Measurements from ENCODE around the gene PSME1.
A peak's percentile ranks its signal among the peaks of the same experiment; 100 is the strongest.

Gene PSME1

GRCh38 chr14:24093901-24094840, 41.8 kb upstream of the PSME1 start, which contains the start of gene PCK2:
TSS of gene PCK2 (plus strand) at chr14:24094311. CDS start at chr14:24094406, 95 bp downstream.
- peak within 1 kb of the TSS; percentile 99 for H3K9ac ChIP-seq (ENCODE audit: insufficient read length)
- no peaks in the 10 kb centered on the region for H3K9me3 ChIP-seq (ENCODE audit: low read depth, low read length)
- peaks cover 18% of the 10 kb centered on the region; the same call in 1 of the 2 replicates for H3K36me3 ChIP-seq (ENCODE audit: insufficient read depth, low read length)
- H3K4me3 ChIP-seq, result peak within 1 kb of the TSS; percentile 90
- DNase-seq (ENCODE audit: low read depth, low spot score), result peak; percentile 59
- peak within 1 kb of the TSS; percentile 92 for H3K27ac ChIP-seq
- TF ChIP-seq EZH2 (IDR thresholded peaks at IDR 0.05) (no peak), POLR2AphosphoS5 (IDR thresholded peaks at IDR 0.05; ENCODE audit: borderline replicate concordance, low read depth, low read length) (peak; percentile 81), FOXP2 (optimal IDR thresholded peaks at IDR 0.05; ENCODE audit: control extremely low read depth, extremely low read length, insufficient read depth) (no peak)

- H3K36me3 ChIP-seq (ENCODE audit: insufficient read depth, low read length), result peaks cover 24% of the 10 kb centered on the region; the same call in 1 of the 2 replicates
- TF ChIP-seq FOXP2 (optimal IDR thresholded peaks at IDR 0.05; ENCODE audit: control extremely low read depth, extremely low read length, insufficient read depth) (no peak), POLR2AphosphoS5 (IDR thresholded peaks at IDR 0.05; ENCODE audit: borderline replicate concordance, low read depth, low read length) (no peak), EZH2 (IDR thresholded peaks at IDR 0.05) (no peak)
- peak overlapping the region; percentile 89; the same call in 1 of the 2 replicates for H3K27ac ChIP-seq
- peak overlapping the region; percentile 99 for H3K9ac ChIP-seq (ENCODE audit: insufficient read length)
- H3K4me3 ChIP-seq, result peak overlapping the region; percentile 90
- H3K9me3 ChIP-seq (ENCODE audit: low read depth, low read length), result no peaks in the 10 kb centered on the region
- no peak for DNase-seq (ENCODE audit: low read depth, low spot score)
Observed at GRCh38 chr14:24094841-24095270, 41.1 kb upstream of the PSME1 start.

- H3K27ac ChIP-seq, result no peak overlapping the region
- peak overlapping the region; percentile 90 for H3K4me3 ChIP-seq
- peaks cover 30% of the 10 kb centered on the region; the same call in 1 of the 2 replicates for H3K36me3 ChIP-seq (ENCODE audit: insufficient read depth, low read length)
- H3K9ac ChIP-seq (ENCODE audit: insufficient read length), result peak overlapping the region; percentile 99
- DNase-seq (ENCODE audit: low read depth, low spot score), result no peak
- H3K9me3 ChIP-seq (ENCODE audit: low read depth, low read length), result no peaks in the 10 kb centered on the region
- TF ChIP-seq FOXP2 (optimal IDR thresholded peaks at IDR 0.05; ENCODE audit: control extremely low read depth, extremely low read length, insufficient read depth) (no peak), POLR2AphosphoS5 (IDR thresholded peaks at IDR 0.05; ENCODE audit: borderline replicate concordance, low read depth, low read length) (no peak), EZH2 (IDR thresholded peaks at IDR 0.05) (no peak)
Observed at GRCh38 chr14:24095271-24096068, 40.5 kb upstream of the PSME1 start.

- Histone ChIP-seq H3K9ac (ENCODE audit: insufficient read length) (no peak overlapping the region), H3K27ac (no peak overlapping the region)
- TF ChIP-seq FOXP2 (optimal IDR thresholded peaks at IDR 0.05; ENCODE audit: control extremely low read depth, extremely low read length, insufficient read depth) (no peak), POLR2AphosphoS5 (IDR thresholded peaks at IDR 0.05; ENCODE audit: borderline replicate concordance, low read depth, low read length) (no peak), EZH2 (IDR thresholded peaks at IDR 0.05) (no peak)
Observed at GRCh38 chr14:24096545-24097181, 39.3 kb upstream of the PSME1 start.

GRCh38 chr14:24098229-24098926, 37.6 kb upstream of the PSME1 start:
- Histone ChIP-seq H3K9ac (ENCODE audit: insufficient read length) (no peak overlapping the region), H3K36me3 (ENCODE audit: insufficient read depth, low read length) (peaks cover 48% of the 10 kb centered on the region; the same call in 1 of the 2 replicates), H3K4me3 (no peak overlapping the region), H3K9me3 (ENCODE audit: low read depth, low read length) (no peaks in the 10 kb centered on the region), H3K27ac (no peak overlapping the region)
- no peak for DNase-seq (ENCODE audit: low read depth, low spot score)
- TF ChIP-seq POLR2AphosphoS5 (IDR thresholded peaks at IDR 0.05; ENCODE audit: borderline replicate concordance, low read depth, low read length) (no peak), EZH2 (IDR thresholded peaks at IDR 0.05) (no peak), FOXP2 (optimal IDR thresholded peaks at IDR 0.05; ENCODE audit: control extremely low read depth, extremely low read length, insufficient read depth) (no peak)

More at GRCh38 chr14:24096545-24097181, 39.3 kb upstream of the PSME1 start:
- Histone ChIP-seq H3K9me3 (ENCODE audit: low read depth, low read length) (no peaks in the 10 kb centered on the region), H3K4me3 (no peak overlapping the region), H3K36me3 (ENCODE audit: insufficient read depth, low read length) (peaks cover 35% of the 10 kb centered on the region; the same call in 1 of the 2 replicates)
- DNase-seq (ENCODE audit: low read depth, low spot score), result no peak

DNA sequence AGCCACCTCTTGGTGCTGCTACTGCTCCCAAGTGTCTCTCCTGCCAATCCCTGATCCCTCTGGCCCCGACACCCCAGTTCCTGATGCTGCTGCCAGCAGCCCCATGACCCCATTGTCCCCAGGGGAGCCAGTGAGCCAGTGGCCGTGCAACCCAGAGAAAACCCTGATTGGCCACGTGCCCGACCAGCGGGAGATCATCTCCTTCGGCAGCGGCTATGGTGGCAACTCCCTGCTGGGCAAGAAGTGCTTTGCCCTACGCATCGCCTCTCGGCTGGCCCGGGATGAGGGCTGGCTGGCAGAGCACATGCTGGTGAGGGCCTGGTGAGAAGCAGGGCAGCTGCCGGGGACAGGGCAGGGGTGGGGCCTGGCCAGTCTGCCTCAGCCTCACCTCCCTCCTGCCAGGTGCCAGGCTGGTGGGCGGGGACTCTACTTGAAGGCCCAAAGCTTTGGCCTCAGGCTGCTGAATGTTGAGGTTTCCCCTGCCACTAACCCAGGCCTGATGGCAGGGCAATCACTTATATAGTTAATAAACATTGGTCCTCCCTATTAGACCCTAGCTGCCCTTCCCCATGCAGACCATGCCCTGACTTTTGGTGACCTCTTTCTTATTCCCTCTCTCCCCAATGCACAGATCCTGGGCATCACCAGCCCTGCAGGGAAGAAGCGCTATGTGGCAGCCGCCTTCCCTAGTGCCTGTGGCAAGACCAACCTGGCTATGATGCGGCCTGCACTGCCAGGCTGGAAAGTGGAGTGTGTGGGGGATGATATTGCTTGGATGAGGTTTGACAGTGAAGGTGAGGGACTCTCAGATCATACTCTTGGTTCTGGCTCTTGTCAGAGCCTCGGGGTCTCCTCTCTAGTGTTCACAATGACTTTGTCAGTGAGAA, 36.8 kb upstream of the PSME1 start:
- Histone ChIP-seq H3K9me3 (ENCODE audit: low read depth, low read length) (no peaks in the 10 kb centered on the region), H3K36me3 (ENCODE audit: insufficient read depth, low read length) (peaks cover 55% of the 10 kb centered on the region; the same call in 1 of the 2 replicates), H3K4me3 (no peak overlapping the region), H3K9ac (ENCODE audit: insufficient read length) (no peak overlapping the region), H3K27ac (no peak overlapping the region)
- DNase-seq (ENCODE audit: low read depth, low spot score), result no peak
- no peak for TF ChIP-seq POLR2AphosphoS5 (IDR thresholded peaks at IDR 0.05; ENCODE audit: borderline replicate concordance, low read depth, low read length)
- no peak for TF ChIP-seq FOXP2 (optimal IDR thresholded peaks at IDR 0.05; ENCODE audit: control extremely low read depth, extremely low read length, insufficient read depth)
- no peak for TF ChIP-seq EZH2 (IDR thresholded peaks at IDR 0.05)

Measured in SK-N-MC (cell line).